ENCODE measurements around the gene PMIS2. TPM values are rescaled to one million over a fixed set of nuclear protein-coding genes. Genes with fewer than 3 reads are reported as not detected.

Gene PMIS2
- total RNA-seq, 2 experiments from 2014 or later, result not detected

DNA sequence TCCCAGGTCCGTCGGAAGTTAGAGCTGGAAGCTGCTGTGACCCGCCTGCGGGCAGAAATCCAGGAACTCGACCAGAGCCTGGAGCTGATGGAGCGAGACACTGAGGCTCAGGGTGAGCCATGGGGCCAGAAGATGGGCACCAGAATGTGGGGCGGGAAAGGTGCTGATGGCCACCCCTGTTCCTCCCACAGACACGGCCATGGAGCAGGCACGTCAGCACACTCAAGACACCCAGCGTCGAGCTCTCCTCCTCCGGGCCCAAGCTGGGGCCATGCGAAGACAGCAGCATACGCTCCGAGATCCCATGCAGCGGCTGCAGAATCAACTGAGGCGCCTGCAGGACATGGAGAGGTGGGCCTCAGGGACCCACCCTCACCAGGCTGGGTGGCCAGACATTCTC is 29.1 kb downstream of the PMIS2 start:
- ChIA-PET POLR2A (interaction anchor here (0.6 to 0.8 kb wide), 2 partner anchors 616 to 628 kb away, joined by 3 read pairs; no protein-coding TSS in a partner anchor), CTCF (no interaction called here)

GRCh38 chr19:35618857-35619256 is 32.9 kb downstream of the PMIS2 start:
- POLR2A ChIA-PET, result no interaction called here
- CTCF ChIA-PET, result no interaction called here

- POLR2A ChIA-PET, result no interaction called here
These were observed 33.4 kb downstream of the PMIS2 start for GRCh38 chr19:35619290-35619923.

DNA sequence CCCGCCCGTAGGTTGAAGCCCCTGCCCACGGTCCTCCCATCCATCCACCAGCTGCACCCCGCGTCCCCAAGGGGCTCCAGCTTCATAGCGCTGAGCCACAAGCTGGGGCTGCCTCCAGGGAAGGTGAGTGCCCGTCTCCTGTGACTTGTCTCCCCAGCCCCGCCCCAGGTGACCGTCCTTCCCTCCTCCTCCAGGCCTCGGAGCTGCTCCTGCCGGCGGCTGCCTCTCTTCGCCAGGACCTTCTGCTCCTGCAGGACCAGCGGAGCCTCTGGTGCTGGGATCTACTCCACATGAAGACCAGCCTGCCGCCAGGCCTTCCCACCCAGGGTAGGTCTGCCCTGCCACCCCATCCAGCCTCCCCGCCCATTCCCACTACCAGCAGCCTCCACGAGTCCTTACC is 34.0 kb downstream of the PMIS2 start:
- ChIA-PET CTCF (no interaction called here), POLR2A (no interaction called here)

More at GRCh38 chr19:35619290-35619923, 33.4 kb downstream of the PMIS2 start:
- CTCF ChIA-PET, result no interaction called here

- ChIA-PET POLR2A (interaction anchor here (0.6 kb wide), 1 partner anchor 8 kb away, joined by 7 read pairs; no protein-coding TSS in a partner anchor), CTCF (no interaction called here)
These were observed 35.7 kb downstream of the PMIS2 start for GRCh38 chr19:35621708-35622107.

GRCh38 chr19:35622750-35623149 is 36.8 kb downstream of the PMIS2 start:
- CTCF ChIA-PET, result no interaction called here

GRCh38 chr19:35623327-35624010 is 37.5 kb downstream of the PMIS2 start:
- ChIA-PET POLR2A (interaction anchor here (0.9 kb wide), 1 partner anchor 11 kb away, joined by 3 read pairs; the partner anchor contains the start of gene HAUS5), CTCF (interaction anchor here (0.7 kb wide), 1 partner anchor 1747 kb away, joined by 4 read pairs; no protein-coding TSS in a partner anchor)

More at GRCh38 chr19:35622750-35623149, 36.8 kb downstream of the PMIS2 start:
- POLR2A ChIA-PET, result interaction anchor here (0.9 to 1.1 kb wide), 2 partner anchors 10 to 15 kb away, joined by 3 read pairs; partner anchors contain the start of gene HAUS5

DNA sequence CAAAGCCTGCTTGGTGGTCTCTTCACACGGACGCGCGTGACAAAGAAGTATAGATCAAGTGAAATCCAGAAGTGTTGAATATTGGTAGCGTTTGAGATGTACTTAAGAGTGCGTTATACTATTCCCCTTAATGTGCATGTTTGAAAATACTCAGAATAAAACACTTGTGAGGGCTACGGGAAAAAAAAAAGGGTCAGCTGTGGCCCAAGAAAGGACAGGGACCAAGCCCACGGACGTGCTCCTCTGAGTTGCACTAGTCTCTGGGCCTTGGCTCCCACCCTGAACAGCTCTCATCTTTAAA is 42.2 kb downstream of the PMIS2 start:
- ChIA-PET CTCF (no interaction called here), POLR2A (no interaction called here)

DNA sequence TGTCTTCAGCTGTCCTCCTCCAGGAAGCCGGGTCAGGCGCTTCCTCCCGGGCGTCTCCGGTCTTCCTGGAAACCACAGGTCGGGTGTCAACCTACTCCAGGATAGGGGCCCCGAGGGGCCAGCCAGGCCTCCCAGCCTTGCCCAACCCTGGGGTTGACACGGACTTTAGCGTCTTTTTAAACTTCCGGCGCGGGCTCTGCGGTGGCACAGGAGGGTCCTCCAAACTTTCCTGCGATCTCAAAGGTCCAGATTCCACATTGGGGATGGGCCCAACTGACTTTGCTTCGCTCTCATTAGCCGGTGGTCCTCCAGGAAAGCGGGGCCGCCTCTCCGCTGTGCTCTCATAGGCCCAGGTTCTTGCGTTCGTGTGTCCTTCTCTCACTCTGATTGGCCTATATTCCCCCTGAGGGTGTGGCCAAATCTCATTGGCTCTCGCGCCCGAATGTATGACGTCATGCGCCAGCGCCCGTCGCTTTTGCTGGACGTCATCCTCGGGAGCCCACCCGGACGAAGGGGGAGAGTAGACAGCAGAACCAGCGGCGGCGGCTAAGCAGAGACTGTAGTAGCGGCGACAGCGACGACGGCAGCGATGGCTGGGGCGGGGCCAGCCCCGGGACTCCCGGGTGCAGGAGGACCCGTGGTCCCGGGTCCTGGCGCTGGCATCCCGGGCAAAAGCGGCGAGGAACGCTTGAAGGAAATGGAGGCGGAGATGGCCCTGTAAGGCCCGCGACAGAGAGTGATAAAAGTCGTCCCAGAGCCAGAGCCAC is 42.8 kb downstream of the PMIS2 start, which contains the start of gene RBM42:
RBM42 (plus strand) TSS at position 472 of the 767 bp plus-strand sequence; CDS start at position 590, 118 bp downstream.
- ChIA-PET CTCF (no interaction called here), POLR2A (no interaction called here)

- POLR2A ChIA-PET, result interaction anchor here (1.0 kb wide), 1 partner anchor 14 kb away, joined by 6 read pairs; no protein-coding TSS in a partner anchor
- CTCF ChIA-PET, result no interaction called here
These were observed 43.3 kb downstream of the PMIS2 start for GRCh38 chr19:35629332-35629633.

GRCh38 chr19:35633727-35634440 is 47.9 kb downstream of the PMIS2 start:
- ChIA-PET POLR2A (no interaction called here), CTCF (no interaction called here)

DNA sequence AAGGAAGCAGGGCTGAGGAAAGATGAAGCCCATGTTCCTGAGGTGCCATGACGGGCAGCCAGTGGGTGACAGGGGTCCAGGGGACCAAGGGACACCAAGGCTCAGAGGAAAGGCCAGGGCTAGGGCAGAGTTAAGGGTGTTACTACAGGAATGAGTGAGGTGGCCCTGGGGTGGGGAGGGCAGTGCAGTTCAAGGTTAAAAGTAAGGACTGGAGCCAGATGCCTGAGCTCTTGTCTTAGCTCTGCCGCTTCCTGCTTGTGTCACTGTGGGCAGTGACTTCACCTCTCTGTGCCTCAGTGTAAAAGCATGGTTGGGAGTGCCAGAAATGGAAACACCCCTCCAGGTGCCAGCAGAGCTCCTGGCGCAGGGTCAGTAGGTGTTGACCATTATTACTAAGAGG is 50.7 kb downstream of the PMIS2 start:
- ChIA-PET CTCF (no interaction called here), POLR2A (no interaction called here)

Other genes with a start within 250 kb of the PMIS2 start
- not detected for gene FFAR1, start 238.3 kb upstream of the PMIS2 start, total RNA-seq
- gene FFAR3, start 227.7 kb upstream of the PMIS2 start, total RNA-seq, result under 1 TPM; 0.38 to 0.42 TPM
- gene GPR42, start 215.1 kb upstream of the PMIS2 start, total RNA-seq, result not detected
- gene FFAR2, start 137.9 kb upstream of the PMIS2 start, total RNA-seq, result not detected
- not detected for gene KRTDAP, start 95.7 kb upstream of the PMIS2 start, total RNA-seq
- 1 to 10 TPM in 1 of 2 experiments, under 1 TPM in 1; 0.65 to 2.0 TPM for gene DMKN, start 72.5 kb upstream of the PMIS2 start, total RNA-seq
- not detected for gene SBSN, start 57.9 kb upstream of the PMIS2 start, total RNA-seq
- gene GAPDHS, start 52.7 kb upstream of the PMIS2 start, total RNA-seq, result not detected
- gene TMEM147, start 40.5 kb upstream of the PMIS2 start, total RNA-seq, result 100 to 1,000 TPM; 106 to 110 TPM
- gene ATP4A, start 22.5 kb upstream of the PMIS2 start, total RNA-seq, result not detected
- gene HAUS5, start 26.6 kb downstream of the PMIS2 start, total RNA-seq, result 10 to 100 TPM; 38.8 to 40.9 TPM
- gene RBM42, start 42.9 kb downstream of the PMIS2 start, total RNA-seq, result 100 to 1,000 TPM; 102 to 104 TPM
- gene ETV2, start 55.6 kb downstream of the PMIS2 start, total RNA-seq, result 1 to 10 TPM; 2.0 to 2.1 TPM
- 100 to 1,000 TPM; 426 to 431 TPM for gene COX6B1, start 62.1 kb downstream of the PMIS2 start, total RNA-seq
- under 1 TPM; 0.23 to 0.38 TPM for gene UPK1A, start 80.3 kb downstream of the PMIS2 start, total RNA-seq
- gene ZBTB32, start 118.4 kb downstream of the PMIS2 start, total RNA-seq, result 100 to 1,000 TPM; 278 to 282 TPM
- gene KMT2B, start 131.8 kb downstream of the PMIS2 start, total RNA-seq, result 10 to 100 TPM; 52.0 to 53.1 TPM
- gene IGFLR1, start 156.3 kb downstream of the PMIS2 start, total RNA-seq, result 10 to 100 TPM; 82.6 to 85.6 TPM
- 10 to 100 TPM; 24.9 to 26.6 TPM for gene U2AF1L4, start 159.2 kb downstream of the PMIS2 start, total RNA-seq
- gene PSENEN, start 159.5 kb downstream of the PMIS2 start, total RNA-seq, result 10 to 100 TPM; 50.8 to 53.4 TPM
- 10 to 100 TPM in 1 of 2 experiments, 1 to 10 TPM in 1; 7.3 to 10.5 TPM for gene LIN37, start 162.4 kb downstream of the PMIS2 start, total RNA-seq
- gene HSPB6, start 170.9 kb downstream of the PMIS2 start, total RNA-seq, result under 1 TPM in 1 of 2 experiments, not detected in 1; 0.21 TPM
- gene PROSER3, start 172.0 kb downstream of the PMIS2 start, total RNA-seq, result 10 to 100 TPM; 33.7 to 37.0 TPM
- gene ARHGAP33, start 189.4 kb downstream of the PMIS2 start, total RNA-seq, result 10 to 100 TPM; 12.0 to 16.5 TPM
- gene PRODH2, start 226.7 kb downstream of the PMIS2 start, total RNA-seq, result not detected